ENCODE results near the gene LAX1.
A peak's percentile ranks its signal among the peaks of the same experiment; 100 is the strongest.
"Not testable (repeated sequence)": the region's sequence is repeated elsewhere in the genome, so short reads cannot be mapped to it uniquely, and the experiment has no call there.

LAX1 gene

GRCh38 chr1:203769505-203770343 lies 4.7 kb downstream of the LAX1 start:
- DNase-seq (ENCODE audit: low read depth in 2 of 2): peak; percentile 81

GRCh38 chr1:203771901-203772301 lies 6.9 kb downstream of the LAX1 start:
- no peak for DNase-seq (ENCODE audit: low read depth in 2 of 2)

GRCh38 chr1:203772836-203773235 lies 7.9 kb downstream of the LAX1 start:
- DNase-seq (ENCODE audit: low read depth in 2 of 2): no peak

GRCh38 chr1:203776636-203777035 lies 11.7 kb downstream of the LAX1 start:
- DNase-seq (ENCODE audit: low read depth in 2 of 2): no peak

DNA sequence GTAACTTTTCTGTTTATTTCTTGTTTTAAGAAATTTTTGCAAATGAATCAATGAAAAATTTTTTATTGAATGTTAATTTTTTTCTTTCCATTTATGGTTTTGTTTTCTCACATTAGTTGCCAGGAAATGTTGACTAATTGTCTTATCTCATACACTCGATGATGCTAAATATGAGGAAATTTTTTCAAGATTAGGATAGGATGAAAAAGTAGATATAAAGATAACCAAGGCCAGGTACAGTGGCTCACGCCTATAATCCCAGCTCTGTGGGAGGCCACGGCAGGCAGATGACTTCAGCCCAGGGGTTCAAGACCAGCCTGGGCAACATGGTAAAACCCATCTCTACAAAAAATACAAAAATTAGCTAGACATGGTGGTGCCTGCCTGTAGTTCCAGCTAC lies 12.6 kb downstream of the LAX1 start:
- DNase-seq (ENCODE audit: low read depth in 2 of 2): no peak

DNA sequence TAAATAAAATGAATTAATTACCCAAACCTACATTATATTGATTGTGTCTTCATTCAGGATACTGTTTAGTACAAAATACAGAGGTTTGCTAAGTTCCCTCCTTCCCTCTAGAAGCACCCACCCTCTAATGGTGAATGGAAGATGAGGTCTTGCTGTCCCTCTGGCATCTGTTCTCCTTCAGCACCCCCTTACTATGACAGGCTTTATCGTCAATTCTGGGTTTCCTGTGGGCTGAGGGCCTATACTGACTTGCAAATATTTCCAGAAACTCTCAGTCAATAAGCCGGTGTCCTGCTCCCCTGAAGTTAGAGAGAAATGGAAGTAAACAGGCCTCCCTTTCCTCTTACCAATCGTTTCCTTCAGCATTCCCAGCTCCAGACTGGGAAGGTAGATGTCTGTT lies 13.2 kb downstream of the LAX1 start:
- no peak for DNase-seq (ENCODE audit: low read depth in 2 of 2)

- DNase-seq (ENCODE audit: low read depth in 2 of 2): no peak
Measured at GRCh38 chr1:203778789-203779188, 13.8 kb downstream of the LAX1 start.

- DNase-seq (ENCODE audit: low read depth in 2 of 2): no peak
Measured at GRCh38 chr1:203781962-203782361, 17.0 kb downstream of the LAX1 start.

DNA sequence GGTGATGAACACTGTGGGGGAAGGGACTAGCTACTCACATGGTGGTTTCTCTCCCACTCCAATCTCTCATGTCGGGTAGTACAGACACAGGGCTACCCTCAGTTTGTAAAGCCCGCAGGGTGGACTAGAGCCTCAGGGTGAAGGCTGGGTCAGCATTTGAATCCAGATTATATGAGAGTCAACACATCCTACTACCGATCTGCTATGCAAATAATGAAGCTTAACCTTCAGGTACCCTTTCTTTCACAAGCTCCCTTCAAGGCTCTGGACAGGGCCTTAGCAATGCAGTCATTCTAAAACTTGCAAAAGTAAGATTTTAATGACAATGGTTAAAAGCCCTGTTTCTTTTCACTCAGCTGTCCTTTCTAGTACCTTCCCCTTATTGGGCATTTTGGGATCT lies 25.0 kb downstream of the LAX1 start:
- DNase-seq (ENCODE audit: low read depth in 2 of 2): no peak

GRCh38 chr1:203791498-203791897 lies 26.5 kb downstream of the LAX1 start:
- no peak for DNase-seq (ENCODE audit: low read depth in 2 of 2)

DNA sequence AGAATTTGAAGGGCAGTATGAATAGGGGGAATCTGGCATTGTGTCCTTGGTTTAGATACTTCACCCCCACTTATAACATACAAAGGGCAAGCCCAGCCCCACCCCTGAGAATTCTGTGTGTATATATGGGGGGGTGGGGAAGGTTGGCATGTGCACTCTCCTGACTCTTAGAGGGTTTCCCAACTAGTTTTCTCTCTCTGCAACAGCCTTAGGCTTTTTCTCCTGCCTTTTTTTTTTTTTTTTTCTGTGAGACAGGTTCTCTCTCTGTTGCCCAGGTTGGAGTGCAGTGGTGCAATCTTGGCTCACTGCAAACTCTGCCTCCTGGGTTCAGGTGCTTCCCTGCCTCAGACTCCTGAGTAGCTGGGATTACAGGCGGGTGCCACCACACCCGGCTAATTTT lies 27.5 kb downstream of the LAX1 start:
- DNase-seq (ENCODE audit: low read depth in 2 of 2): no peak

- not testable (repeated sequence) for DNase-seq (ENCODE audit: low read depth in 2 of 2)
Measured at GRCh38 chr1:203793561-203793960, 28.6 kb downstream of the LAX1 start.

GRCh38 chr1:203794764-203795440 lies 29.9 kb downstream of the LAX1 start:
- no peak for DNase-seq (ENCODE audit: low read depth in 2 of 2)

GRCh38 chr1:203795441-203796235 lies 30.7 kb downstream of the LAX1 start, which contains the start of the genes ZBED6 and ZC3H11A:
Gene ZBED6 (plus strand): TSS chr1:203795623. CDS start chr1:203797523, 1,900 bp downstream.
Gene ZC3H11A (plus strand): TSS chr1:203795623. CDS start chr1:203817071, 21,448 bp downstream.
- peak; percentile 96 to 97 for DNase-seq (ENCODE audit: low read depth in 2 of 2)

DNA sequence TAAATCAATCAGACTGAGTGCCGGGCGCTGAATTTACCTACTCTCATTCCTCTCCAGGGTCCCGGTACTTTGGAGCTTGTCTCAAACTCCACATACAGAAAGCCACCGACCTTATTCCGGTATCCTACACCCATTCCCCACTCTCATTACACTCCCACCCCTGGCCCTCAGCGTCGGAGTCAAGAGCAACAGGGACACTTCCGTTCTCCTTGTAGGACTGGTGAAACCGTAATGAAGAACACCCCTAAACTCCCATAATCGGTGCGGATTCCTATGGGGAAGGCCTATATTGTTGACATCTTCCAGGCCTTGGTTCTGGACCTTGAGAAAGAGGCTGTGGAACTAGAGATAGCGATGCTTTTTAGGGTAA lies 31.2 kb downstream of the LAX1 start:
- peak in 1 of 2 experiments; percentile 17 for DNase-seq (ENCODE audit: low read depth in 2 of 2)

DNA sequence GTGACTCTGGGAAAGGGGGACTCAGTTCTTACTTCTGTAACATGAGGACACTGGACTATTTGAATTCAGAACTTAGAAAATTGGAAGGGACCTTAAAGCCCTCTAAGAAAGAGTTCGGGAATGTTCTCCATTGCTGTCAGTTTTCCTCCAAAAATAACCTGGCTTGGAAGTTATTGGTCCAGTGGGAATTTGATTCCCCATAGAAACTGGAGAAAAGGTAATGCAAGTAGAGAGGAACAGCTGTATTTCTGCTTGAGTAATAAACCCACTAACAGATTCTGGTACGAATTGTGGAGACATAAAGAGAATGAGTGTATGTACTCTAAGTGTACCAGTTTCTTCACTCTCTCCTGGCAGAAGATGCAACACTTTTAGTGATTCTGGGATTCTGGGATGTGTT lies 32.2 kb downstream of the LAX1 start:
- DNase-seq (ENCODE audit: low read depth in 2 of 2): no peak

DNA sequence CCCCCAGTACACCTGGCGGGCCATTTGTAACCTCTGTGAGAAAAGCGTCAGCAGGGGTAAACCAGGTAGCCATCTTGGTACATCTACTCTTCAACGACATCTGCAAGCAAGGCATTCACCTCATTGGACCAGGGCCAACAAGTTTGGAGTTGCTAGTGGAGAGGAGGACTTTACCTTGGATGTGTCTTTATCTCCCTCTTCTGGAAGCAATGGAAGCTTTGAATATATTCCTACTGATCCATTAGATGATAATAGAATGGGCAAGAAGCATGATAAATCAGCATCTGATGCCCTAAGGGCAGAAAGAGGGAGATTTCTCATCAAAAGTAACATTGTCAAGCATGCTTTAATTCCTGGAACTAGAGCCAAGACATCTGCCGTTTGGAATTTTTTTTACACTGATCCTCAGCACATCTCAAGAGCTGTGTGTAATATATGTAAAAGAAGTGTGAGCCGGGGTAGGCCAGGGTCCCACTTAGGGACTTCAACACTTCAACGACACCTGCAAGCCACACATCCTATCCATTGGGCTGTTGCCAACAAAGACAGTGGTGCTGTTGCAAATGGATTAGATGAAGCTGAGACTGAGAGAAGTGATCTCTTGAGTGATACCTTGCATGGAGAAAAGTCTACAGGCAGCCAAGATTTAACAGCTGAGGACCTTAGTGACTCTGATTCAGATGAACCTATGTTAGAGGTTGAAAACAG lies 33.1 kb downstream of the LAX1 start:
- DNase-seq (ENCODE audit: low read depth in 2 of 2): no peak

DNA sequence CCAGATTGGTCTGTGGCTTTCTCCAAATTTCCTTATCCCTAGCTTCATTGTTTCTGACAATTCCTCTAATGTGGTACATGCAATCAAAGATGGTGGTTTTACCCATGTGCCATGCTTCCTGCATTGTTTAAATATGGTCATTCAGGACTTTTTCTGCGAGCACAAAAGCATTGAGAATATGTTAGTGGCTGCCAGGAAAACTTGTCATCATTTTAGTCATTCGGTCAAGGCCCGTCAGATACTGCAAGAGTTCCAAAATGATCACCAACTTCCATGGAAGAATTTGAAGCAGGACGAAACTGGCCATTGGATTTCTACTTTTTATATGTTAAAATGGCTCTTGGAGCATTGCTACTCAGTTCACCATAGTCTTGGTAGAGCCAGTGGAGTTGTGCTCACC lies 34.2 kb downstream of the LAX1 start:
- no peak for DNase-seq (ENCODE audit: low read depth in 2 of 2)

- DNase-seq (ENCODE audit: low read depth in 2 of 2): no peak
Measured at GRCh38 chr1:203799971-203800370, 35.0 kb downstream of the LAX1 start.

GRCh38 chr1:203805689-203806088 lies 40.7 kb downstream of the LAX1 start:
- DNase-seq (ENCODE audit: low read depth in 2 of 2): no peak

GRCh38 chr1:203807196-203807595 lies 42.2 kb downstream of the LAX1 start:
- peak; percentile 26 to 30 for DNase-seq (ENCODE audit: low read depth in 2 of 2)

Data from fibroblast of skin of left quadriceps (primary cell).